ENCODE measurements around the gene NR2F6. TPM values are rescaled to one million over a fixed set of nuclear protein-coding genes. Genes with fewer than 3 reads are reported as not detected.

Gene NR2F6
- total and polyA plus RNA-seq, 4 donors, result 10.4 to 27.7 (median 21.5) TPM

DNA sequence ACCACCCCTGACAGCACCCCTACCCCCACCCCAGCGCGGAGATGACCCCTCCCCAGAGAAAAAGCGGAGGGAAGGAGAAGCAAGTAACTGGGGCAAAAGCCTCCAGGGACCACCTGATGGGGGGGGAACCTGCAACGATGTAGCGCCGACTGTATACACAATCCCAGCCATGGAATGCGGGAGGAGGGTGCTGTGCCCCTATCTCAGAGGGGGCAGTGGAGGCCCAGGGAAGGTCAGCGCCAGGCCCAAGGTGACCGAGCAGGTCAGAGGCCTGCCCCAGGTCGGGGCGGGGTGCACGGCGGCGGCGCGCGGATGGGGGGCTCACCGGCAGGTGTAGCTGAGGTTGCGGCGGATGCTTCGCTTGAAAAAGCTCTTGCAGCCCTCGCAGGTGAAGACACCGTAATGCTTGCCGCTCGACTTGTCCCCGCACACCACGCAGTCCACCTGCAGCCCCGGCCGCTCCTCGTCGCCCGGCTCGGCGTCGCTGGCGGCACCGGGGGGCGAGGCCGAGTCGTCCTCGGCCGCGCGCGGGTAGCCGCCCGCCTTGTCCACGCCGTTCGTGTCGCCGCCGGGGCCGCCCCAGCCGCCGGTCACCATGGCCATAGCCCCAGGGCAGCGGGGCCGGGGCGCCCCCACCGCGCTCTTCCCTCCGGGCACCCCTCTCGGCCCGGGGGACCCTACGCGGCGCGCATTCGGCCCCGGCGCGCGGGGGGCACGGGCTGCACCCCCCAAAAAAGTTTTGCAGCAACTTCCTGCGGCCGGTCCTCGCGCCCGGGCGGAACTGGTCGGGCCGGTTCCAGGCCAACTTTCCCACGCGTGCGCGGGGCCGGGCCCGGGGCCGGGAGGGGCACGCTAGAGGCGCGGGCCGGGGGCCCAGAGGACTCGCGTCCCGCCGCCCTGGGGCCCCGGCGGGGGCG is 843 bp downstream of the NR2F6 start:
- 1% methylated on average over 66 to 100 of the region's 100 CpGs for WGBS, 2 donors
- H3K36me3 ChIP-seq (ENCODE audit: control insufficient read depth in 1 of 2, insufficient read depth in 2 of 2, low read length in 1 of 2), result no peaks in the 10 kb centered on the region
- no peaks in the 10 kb centered on the region for H3K27me3 ChIP-seq (ENCODE audit: control insufficient read depth in 1 of 2, insufficient read depth in 2 of 2, low read length in 1 of 2)
- H3K4me3 ChIP-seq (ENCODE audit: low read length in 2 of 2), result peak overlapping the region; percentile 76 to 86
- no peak for ATAC-seq (ENCODE audit: low FRiP score)
- no peaks in the 10 kb centered on the region for H3K9me3 ChIP-seq (ENCODE audit: control insufficient read depth, low read length)
- peak in 1 of 2 donors; percentile 64 for DNase-seq
- no peaks in the 10 kb centered on the region for H3K4me1 ChIP-seq (ENCODE audit: control insufficient read depth in 1 of 2, insufficient read depth in 2 of 2, low read length in 2 of 2)
- intact Hi-C loops (cut with DNase I), result no loop called here
- peak overlapping the region in 1 of 2 donors; percentile 11 for H3K27ac ChIP-seq (ENCODE audit: low read depth in 1 of 2, low read length in 2 of 2)

DNA sequence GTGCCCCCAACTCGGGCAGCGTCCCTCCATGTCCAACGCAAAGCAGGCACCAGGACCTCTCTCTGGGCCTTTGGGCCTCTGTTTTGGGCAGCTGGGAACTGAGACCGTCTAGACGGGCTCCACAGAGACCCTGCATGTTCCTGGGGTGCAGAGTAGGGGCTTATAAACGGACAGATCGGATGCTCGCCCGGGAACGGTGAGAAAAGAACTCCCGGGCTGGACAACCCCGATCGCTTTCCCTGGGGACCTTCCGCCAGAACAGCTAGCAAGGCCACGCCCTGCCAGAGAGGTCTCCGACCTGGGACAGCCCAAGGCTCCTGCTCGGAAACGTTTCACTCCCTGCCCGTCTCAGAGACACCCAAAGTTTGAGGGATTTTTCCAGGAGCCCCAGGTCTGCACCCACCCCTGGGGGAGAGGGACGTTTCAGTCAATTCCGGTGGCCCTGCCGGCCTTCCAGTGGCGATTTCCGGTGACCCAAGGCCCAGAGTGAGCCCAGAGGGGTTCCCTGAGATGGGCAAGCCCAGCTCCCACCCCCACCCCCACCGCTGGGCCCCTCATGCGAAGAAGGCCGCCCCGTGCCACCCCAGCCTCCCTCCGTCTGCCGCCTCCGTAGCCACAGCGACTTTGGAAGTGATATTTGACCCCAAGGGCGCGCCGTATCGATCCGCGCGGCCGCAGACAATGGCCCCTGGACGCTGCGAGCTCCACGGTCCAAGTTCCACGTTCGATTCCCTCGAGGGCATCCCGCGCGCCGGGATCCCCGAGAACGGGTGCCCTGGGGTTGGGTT is 1.7 kb downstream of the NR2F6 start:
- intact Hi-C loops (cut with DNase I), result no loop called here
- Histone ChIP-seq H3K36me3 (ENCODE audit: control insufficient read depth in 1 of 2, insufficient read depth in 2 of 2, low read length in 1 of 2) (no peaks in the 10 kb centered on the region), H3K27me3 (ENCODE audit: control insufficient read depth in 1 of 2, insufficient read depth in 2 of 2, low read length in 1 of 2) (no peaks in the 10 kb centered on the region), H3K27ac (ENCODE audit: low read depth in 1 of 2, low read length in 2 of 2) (peak overlapping the region in 1 of 2 donors; percentile 0), H3K4me1 (ENCODE audit: control insufficient read depth in 1 of 2, insufficient read depth in 2 of 2, low read length in 2 of 2) (no peaks in the 10 kb centered on the region), H3K4me3 (ENCODE audit: low read length in 2 of 2) (peak overlapping the region; percentile 76 to 86), H3K9me3 (ENCODE audit: control insufficient read depth, low read length) (no peaks in the 10 kb centered on the region)
- DNase-seq, result peak; percentile 78 to 88
- WGBS, 2 donors, result 1 to 4% methylated on average over 52 of the region's 52 CpGs
- ATAC-seq (ENCODE audit: low FRiP score), result peak; percentile 30

GRCh38 chr19:17243211-17243829 is 2.4 kb downstream of the NR2F6 start:
- Histone ChIP-seq H3K27me3 (ENCODE audit: control insufficient read depth in 1 of 2, insufficient read depth in 2 of 2, low read length in 1 of 2) (no peaks in the 10 kb centered on the region), H3K27ac (ENCODE audit: low read depth in 1 of 2, low read length in 2 of 2) (peak overlapping the region in 1 of 2 donors; percentile 0), H3K9me3 (ENCODE audit: control insufficient read depth, low read length) (no peaks in the 10 kb centered on the region), H3K36me3 (ENCODE audit: control insufficient read depth in 1 of 2, insufficient read depth in 2 of 2, low read length in 1 of 2) (no peaks in the 10 kb centered on the region), H3K4me3 (ENCODE audit: low read length in 2 of 2) (peak overlapping the region; percentile 76 to 86), H3K4me1 (ENCODE audit: control insufficient read depth in 1 of 2, insufficient read depth in 2 of 2, low read length in 2 of 2) (no peaks in the 10 kb centered on the region)
- WGBS, 2 donors, result 20 to 23% methylated on average over 8 of the region's 8 CpGs
- no peak for ATAC-seq (ENCODE audit: low FRiP score)
- intact Hi-C loops (cut with DNase I), result no loop called here
- no peak for DNase-seq

DNA sequence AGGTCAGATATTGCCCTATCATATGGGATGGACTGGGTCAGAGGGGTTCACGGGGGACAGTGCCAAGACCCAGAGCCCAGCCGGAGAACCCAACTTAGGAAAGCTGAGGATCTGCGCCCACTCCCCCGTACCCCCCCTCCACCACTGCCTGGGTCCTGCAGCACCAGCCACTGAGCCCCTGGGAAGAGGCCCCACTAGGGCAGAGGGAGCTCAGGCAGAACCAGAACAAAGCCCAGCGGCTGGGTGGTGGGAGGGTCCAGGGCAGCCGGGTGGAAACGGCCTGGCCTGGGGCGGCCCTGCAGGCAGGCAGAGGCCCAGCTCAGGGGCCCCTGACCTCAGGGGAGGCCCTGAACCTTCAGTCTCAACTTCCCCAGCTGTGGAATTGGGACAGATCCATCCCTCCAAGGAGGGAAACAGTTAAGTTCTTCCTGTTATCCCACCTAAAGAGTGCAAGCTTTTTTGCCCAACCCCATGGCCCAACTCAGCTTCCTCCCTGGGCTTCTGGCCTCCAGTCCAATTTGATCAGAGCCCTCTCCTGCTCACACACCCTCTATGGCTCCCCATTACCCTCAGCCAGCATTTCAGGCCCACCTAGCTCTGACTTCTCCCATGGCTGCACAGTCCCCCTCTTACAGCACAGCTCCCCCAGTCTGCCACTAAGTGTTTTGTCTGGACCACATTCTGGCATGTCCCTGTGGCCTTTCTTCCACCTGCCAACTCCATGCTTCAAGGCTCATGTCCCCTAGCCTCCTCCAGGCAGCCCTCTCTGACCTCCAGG is 3.1 kb downstream of the NR2F6 start:
- Histone ChIP-seq H3K36me3 (ENCODE audit: control insufficient read depth in 1 of 2, insufficient read depth in 2 of 2, low read length in 1 of 2) (no peaks in the 10 kb centered on the region), H3K27me3 (ENCODE audit: control insufficient read depth in 1 of 2, insufficient read depth in 2 of 2, low read length in 1 of 2) (no peaks in the 10 kb centered on the region), H3K9me3 (ENCODE audit: control insufficient read depth, low read length) (no peaks in the 10 kb centered on the region), H3K27ac (ENCODE audit: low read depth in 1 of 2, low read length in 2 of 2) (peak overlapping the region in 1 of 2 donors; percentile 14), H3K4me1 (ENCODE audit: control insufficient read depth in 1 of 2, insufficient read depth in 2 of 2, low read length in 2 of 2) (no peaks in the 10 kb centered on the region), H3K4me3 (ENCODE audit: low read length in 2 of 2) (no peak overlapping the region)
- intact Hi-C loops (cut with DNase I), result no loop called here
- WGBS, 2 donors, result 62 to 63% methylated on average over 8 of the region's 8 CpGs
- ATAC-seq (ENCODE audit: low FRiP score), result no peak
- DNase-seq, result no peak

- no peak for ATAC-seq (ENCODE audit: low FRiP score)
- H3K4me3 ChIP-seq (ENCODE audit: low read length in 2 of 2), result no peak overlapping the region
- intact Hi-C loops (cut with DNase I), result no loop called here
Measured at GRCh38 chr19:17240826-17241399, 4.8 kb downstream of the NR2F6 start.

DNA sequence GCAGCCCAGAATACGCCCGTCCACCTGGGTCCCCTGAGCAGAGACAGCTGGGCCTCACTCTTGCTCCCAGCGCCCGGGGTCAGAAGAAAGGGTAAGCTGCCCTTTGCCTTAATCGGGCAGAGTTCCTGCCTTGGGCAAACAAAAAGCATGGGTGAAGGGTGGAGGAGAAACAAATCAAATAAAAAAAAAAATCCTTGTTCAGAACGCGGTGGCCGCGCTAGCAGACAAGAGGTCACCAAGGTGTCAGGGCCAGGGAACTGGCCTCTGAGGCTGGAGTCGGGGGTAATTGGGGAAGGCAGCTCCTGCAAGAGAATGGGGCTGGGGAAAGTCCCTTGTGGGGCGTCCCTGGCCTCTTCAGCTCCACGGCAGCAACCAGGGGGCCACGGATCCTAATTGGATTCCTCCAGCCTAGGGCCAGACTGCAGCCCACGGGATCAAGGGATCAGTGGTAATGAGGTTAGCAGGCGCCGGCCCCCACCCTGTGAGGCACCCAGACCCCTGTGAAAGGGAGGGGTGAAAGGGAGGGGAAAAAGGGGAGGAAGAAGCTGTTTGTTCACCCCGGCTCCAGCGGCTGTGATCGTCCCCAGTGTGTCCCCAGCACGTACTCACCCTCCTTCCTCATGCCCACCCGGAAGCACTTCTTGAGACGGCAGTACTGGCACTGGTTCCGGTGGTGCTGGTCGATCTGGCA is 5.5 kb downstream of the NR2F6 start:
- Histone ChIP-seq H3K4me1 (ENCODE audit: control insufficient read depth in 1 of 2, insufficient read depth in 2 of 2, low read length in 2 of 2) (no peaks in the 10 kb centered on the region), H3K27ac (ENCODE audit: low read depth in 1 of 2, low read length in 2 of 2) (no peak overlapping the region), H3K4me3 (ENCODE audit: low read length in 2 of 2) (no peak overlapping the region), H3K36me3 (ENCODE audit: control insufficient read depth in 1 of 2, insufficient read depth in 2 of 2, low read length in 1 of 2) (no peaks in the 10 kb centered on the region), H3K9me3 (ENCODE audit: control insufficient read depth, low read length) (no peaks in the 10 kb centered on the region), H3K27me3 (ENCODE audit: control insufficient read depth in 1 of 2, insufficient read depth in 2 of 2, low read length in 1 of 2) (no peaks in the 10 kb centered on the region)
- ATAC-seq (ENCODE audit: low FRiP score) (no peak), DNase-seq (no peak)
- intact Hi-C loops (cut with DNase I), result no loop called here
- 68 to 72% methylated on average over 24 of the region's 24 CpGs for WGBS, 2 donors

More at GRCh38 chr19:17240826-17241399, 4.8 kb downstream of the NR2F6 start:
- Histone ChIP-seq H3K27me3 (ENCODE audit: control insufficient read depth in 1 of 2, insufficient read depth in 2 of 2, low read length in 1 of 2) (no peaks in the 10 kb centered on the region), H3K4me1 (ENCODE audit: control insufficient read depth in 1 of 2, insufficient read depth in 2 of 2, low read length in 2 of 2) (no peaks in the 10 kb centered on the region), H3K36me3 (ENCODE audit: control insufficient read depth in 1 of 2, insufficient read depth in 2 of 2, low read length in 1 of 2) (no peaks in the 10 kb centered on the region), H3K27ac (ENCODE audit: low read depth in 1 of 2, low read length in 2 of 2) (peak overlapping the region in 1 of 2 donors; percentile 29), H3K9me3 (ENCODE audit: control insufficient read depth, low read length) (no peaks in the 10 kb centered on the region)
- DNase-seq, result no peak
- 93 to 97% methylated on average over 6 of the region's 6 CpGs for WGBS, 2 donors

DNA sequence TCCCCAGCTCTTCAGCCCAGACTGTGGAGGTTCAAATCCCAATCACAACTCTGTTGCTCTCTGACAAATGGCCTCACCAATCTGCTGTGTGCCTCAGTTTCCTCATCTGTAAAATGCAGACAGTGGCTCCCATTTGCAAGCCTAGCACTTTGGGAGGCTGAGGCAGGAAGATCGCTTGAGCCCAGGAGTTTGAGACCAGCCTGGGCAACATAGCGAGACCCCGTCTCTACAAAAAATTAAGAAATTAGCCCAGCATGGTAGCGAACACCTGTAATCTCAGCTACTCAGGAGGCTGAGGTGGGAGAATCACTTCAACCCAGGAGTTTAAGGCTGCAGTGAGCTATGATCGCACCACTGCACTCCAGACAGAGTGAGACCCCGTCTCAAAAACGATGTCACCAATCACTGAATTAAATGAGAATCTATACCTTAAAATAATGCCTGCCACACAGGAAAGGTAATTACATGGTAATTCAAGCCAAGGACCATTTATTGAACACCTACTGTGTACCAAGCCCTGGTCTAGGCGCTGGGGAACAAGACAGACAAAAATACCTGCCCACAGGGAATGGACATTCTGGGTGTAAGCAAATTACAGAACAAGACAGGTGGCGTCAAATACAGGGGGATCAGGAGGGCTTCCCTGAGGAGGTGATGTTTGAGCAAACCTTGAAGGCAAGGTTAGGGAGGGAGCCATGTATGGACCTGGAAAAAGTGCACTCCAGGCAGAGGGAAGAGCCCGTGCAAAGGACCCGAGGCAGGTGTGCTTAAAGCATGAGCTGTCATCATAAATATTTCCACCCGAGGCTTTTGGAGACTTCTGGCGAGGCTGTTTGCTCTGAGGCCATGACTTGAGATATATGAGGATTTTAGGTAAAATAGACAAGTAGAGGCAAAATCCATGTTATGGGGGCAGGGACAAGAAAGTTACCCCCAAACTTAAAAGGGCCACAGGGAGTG is 7.7 kb downstream of the NR2F6 start:
- 91% methylated on average over 13 of the region's 13 CpGs for WGBS, 2 donors
- Histone ChIP-seq H3K27me3 (ENCODE audit: control insufficient read depth in 1 of 2, insufficient read depth in 2 of 2, low read length in 1 of 2) (no peaks in the 10 kb centered on the region), H3K9me3 (ENCODE audit: control insufficient read depth, low read length) (no peaks in the 10 kb centered on the region), H3K36me3 (ENCODE audit: control insufficient read depth in 1 of 2, insufficient read depth in 2 of 2, low read length in 1 of 2) (no peaks in the 10 kb centered on the region), H3K4me3 (ENCODE audit: low read length in 2 of 2) (no peak overlapping the region), H3K27ac (ENCODE audit: low read depth in 1 of 2, low read length in 2 of 2) (no peak overlapping the region), H3K4me1 (ENCODE audit: control insufficient read depth in 1 of 2, insufficient read depth in 2 of 2, low read length in 2 of 2) (peaks cover 0 to 3% of the 10 kb centered on the region in 2 donors)
- intact Hi-C loops (cut with DNase I), result no loop called here
- ATAC-seq (ENCODE audit: low FRiP score) (no peak), DNase-seq (no peak)

Measured in aorta (tissue), 5 donors.